ENCODE results near the gene LIN28A.

LIN28A gene

DNA sequence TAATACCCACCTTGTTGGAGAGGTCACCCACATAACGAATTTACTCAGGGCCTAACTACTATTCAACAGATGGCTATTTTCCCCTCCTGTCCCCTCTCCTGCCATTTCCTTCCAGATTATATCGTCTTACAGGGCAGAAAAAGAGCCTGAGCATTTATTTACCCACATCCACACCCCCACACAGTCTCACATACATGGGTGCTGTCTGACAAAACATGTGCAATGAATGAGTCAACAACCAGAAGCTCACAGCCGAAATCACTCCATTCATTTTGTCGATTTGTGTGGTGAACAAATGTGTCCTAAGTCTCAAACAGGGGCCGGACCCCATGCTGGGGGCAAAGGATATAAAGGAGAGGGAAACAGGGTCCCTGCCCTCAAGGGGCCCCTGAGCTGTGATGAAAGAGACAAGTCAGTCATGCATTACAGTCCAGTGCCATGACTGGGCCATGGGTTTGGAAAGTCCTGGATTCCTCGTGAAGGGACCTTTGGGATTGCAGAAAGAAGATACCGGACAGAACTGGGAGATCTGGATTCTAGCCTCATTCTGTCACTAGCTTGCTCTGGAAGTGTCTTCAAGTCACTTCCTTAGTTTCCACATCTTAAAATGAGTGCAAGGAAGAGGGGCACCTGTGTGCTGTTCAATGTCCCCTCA lies 21.7 kb upstream of the LIN28A start:
- DNase-seq: no peak

DNA sequence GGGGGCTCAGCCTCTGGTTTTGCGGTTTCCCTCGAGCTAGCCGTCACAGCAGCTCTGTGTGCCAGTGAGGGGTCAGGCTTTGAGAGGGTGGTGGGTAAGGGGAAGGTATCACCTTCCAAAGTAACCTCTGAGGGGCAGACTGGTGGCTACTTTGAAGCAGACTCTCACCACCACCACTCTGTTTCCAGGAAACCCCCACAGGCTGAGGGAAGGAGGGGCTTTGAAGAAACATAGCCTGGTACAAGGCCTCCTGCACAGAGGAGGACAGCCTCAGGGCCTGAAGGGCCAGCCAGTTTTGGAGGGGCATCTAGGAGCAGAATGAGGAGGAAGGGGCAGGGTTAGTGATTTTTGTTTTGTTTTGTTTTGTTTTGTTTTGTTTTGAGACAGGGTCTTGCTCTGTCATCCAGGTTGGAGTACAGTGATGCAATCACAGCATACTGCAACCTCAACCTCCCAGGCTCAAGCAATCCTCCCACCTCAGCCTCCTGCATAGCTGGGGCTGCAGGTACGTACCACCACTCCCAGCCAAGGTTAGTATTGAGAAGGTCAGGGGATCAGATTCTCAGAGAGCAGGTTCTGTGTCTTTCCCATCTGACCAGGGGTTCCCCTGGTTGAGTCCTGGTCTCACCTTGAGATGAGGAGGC lies 20.9 kb upstream of the LIN28A start:
- DNase-seq: no peak

DNA sequence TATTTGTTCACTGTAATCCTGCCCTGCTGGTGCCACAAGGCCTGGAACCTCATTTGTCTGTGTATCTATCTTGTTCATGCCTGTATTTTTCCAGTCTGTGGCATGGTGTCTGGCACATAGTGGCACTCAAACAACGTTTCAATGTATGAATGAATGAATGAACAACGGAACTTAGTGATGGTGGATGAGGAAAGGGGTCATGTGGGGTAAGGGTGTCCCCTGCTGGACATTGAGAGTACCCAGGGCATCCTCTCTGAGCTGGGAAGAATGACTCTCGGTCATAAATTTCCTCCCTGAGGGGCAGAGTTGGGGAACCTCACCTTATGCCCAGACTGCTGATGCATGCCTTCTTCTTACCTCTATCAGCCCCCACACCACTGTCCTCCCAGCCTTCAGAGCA lies 19.2 kb upstream of the LIN28A start:
- DNase-seq: peak; percentile 23 to 28

DNA sequence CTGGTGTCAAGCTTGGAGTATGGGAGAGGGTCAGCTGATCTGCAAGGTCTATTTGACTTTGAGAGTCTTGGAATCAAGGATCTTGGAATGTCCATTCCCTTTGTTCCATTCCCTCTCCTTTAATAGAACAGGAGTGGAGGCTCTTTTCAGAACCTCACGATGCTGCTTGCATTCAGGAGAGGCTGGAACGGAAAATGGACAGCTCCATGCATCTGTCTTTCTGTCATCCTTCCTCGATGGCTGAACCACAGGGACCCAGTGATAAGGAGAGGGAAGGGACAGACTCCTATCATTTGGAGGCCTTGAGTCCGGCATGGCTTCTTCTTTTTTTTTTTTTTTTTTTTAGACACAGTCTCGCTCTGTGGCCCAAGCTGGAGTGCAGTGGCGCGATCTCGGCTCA lies 14.9 kb upstream of the LIN28A start:
- no peak for DNase-seq

DNA sequence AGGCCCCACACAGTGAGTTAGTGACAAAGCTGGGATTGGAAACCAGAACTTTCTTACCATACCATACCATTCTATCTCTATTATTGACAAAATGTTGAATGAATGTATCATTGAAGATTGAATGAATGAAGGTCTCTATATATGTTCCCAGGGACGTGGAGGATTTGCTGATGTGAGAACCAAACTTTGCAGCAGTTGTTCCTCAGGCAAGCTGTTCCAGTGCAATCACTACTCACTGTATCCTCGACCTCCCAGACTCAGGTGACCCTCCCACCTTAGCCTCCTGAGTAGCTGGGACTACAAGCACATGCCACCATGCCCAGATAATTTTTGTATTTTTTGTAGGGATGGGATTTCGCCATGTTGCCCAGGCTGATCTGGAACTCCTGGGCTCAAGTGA lies 11.6 kb upstream of the LIN28A start:
- DNase-seq: no peak

DNA sequence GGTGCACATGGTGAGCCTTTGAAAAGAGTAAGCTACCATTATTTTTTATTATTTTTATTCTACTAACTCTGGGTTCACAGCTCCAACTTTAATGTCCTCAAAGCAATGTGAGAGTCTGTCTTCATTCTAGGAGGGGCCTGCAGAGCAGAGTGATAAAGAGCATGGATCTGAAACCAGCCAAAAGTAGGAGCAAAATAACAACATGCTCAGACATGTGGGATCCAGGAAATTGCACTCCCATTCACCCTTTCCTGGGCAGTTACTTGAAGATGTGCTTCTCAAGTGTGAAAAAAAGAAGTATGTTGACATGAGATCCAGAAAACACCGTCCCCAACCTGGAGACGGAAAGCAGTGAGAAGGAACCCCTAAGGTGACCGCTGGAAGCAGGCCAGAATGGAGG lies 8.7 kb upstream of the LIN28A start:
- no peak for DNase-seq

DNA sequence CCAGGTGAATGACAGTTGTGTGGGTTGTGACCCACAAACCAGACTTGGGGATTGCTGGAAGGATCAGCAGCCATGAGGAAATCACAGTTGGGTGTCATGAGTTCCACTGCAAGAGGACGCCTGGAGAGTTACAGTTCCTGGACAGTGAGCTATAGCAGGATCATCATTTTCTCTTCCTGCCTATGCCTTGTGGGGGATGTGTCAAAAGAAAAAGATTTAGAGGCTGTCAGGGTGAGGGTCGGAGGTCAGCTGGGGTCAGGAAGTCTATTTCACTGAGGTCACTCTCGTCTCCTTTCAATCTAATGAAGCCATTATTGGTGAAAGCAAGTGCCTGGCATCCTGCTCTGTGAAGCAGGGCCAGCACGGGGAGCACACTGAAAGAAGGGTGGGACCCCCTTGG lies 7.0 kb upstream of the LIN28A start:
- DNase-seq: no peak

DNA sequence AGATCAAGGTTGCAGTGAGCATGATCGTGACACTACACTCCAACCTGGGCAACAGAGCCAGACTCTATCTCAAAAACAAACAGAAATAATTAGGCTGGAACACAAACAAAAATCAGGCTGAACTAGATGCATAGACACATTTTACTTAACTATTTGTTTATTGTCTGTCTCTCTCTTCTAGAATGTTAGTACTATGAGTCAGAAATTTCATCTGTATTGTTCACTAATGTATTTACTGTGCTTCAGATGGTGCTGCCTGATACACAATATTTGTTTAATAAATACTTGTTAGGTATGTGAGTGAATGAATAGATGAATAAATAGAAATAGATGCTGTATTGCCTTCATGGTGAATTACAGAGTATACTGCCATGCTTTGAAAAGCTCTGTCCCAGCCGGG lies 6.0 kb upstream of the LIN28A start:
- no peak for DNase-seq

DNA sequence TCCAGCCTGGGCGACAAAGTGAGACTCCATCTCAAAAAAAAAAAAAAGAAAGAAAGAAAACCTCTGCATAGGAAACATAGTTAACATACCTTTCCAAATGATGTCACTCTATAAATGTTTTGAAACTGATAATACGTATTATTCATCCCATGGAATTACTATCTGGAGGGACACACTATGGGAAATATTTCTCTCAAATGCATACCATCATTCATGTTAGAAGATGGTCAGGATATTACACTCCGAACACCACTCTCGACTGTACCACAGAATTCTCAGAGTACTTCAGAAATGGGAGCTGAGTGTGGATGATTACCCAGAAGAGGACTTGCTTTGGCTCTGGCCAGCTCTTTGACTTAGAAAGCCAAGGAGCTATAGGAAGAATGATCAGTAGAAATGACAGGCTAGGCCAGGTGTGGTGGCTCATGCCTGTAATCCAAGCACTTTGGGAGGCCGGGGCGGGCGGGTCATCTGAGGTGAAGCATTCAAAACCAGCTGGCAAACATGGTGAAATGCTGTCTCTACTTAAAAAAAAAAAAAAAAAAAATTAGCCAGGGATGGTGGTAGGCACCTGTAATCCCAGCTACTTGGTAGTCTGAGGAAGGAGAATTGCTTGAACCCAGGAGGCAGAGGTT lies 5.2 kb upstream of the LIN28A start:
- DNase-seq: no peak

DNA sequence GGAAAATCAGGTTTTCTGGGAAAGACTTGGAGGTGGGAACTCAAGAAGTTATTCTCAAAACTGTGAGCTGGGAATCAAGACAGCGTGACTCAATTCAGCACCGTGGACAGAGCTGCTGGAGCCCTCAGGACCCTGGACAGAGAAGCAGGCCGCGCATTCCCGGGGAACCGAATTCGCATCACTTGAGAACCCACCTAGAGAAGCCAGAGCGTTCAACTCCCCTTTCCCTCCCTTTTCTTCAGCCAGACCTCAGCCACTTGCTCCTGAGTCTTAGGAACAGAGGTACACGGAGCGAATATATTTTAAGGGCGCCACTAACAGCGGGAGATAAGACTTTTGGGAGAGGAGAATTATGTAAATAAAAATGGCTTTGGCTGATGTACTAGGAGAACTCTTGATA lies 2.0 kb upstream of the LIN28A start:
- peak; percentile 65 to 77 for DNase-seq

DNA sequence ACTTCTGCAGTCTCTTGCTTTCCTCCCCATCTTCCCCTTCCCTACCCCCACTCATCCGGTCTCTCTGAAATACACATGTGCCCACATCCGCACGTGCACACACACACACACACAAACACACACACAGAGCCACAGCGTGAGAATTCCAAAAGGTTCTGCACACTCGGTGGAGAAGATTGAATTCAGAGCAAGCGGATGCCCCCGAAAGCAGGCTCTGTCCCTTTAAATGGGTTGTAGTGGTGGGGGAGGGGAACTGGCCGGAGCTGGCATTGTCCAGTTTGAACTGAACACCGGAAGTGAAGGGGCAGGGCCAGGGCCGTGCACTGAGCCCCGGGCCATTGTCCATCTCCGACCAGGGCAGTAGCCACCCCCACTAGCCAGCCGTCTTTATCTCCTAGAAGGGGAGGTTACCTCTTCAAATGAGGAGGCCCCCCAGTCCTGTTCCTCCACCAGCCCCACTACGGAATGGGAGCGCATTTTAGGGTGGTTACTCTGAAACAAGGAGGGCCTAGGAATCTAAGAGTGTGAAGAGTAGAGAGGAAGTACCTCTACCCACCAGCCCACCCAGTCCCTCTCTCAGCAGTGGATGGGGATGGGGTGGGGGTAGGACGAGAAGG lies 1.3 kb upstream of the LIN28A start:
- no peak for DNase-seq

DNA sequence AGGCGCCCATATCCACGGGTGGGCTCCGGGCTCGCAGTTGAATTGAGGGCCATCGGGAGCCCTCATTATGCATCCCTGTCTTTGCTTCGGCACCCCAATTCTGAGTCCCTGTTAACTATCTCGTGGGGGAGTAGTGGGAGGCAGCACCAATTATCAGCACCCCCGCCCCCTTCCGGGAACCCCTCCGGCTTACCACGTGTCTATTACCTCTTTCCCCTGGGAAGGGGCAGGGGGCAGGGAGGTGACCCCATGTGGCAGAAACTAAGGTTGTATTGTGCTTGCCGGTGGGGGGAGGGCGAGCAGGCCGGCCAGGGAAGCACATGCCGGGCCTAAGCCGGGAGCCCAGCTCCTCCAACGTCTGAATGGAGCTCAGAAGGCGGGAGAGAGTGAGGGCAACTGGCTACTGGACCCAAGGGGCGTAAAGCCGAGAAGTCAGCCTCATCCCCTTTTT lies 1.0 kb downstream of the LIN28A start:
- DNase-seq: no peak

DNA sequence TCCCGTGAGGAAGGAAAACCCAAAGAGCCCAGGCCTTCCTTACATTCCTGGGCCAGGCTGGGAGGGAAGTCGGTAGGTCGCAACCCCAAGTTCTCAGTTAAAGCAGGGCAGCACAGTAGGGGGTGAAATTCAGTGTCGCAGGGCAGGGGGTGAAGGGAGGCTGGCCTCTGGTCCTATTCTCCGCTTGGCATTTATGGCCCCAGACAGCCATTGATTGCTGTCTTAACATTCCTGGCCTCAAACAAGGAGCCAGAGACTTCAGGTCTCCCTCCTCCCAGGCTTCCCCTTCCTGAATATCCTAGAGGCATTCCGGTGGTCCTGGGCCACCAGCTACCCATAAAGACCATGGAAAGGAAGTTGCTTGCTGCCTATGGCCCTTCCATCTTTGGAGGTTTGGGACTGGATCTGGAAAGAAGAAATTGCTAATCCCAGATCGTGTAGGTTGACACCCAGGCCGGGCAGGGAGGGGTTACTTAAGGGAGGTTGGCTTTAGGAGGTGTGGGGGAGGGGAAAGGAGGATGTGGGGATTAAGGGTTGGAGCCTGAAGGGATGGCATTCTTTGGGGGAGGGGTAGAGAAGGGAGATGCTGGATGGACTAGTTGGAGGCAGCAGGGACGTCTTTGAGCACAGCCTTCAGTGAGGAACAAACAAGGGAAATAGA lies 1.7 kb downstream of the LIN28A start:
- DNase-seq: no peak

DNA sequence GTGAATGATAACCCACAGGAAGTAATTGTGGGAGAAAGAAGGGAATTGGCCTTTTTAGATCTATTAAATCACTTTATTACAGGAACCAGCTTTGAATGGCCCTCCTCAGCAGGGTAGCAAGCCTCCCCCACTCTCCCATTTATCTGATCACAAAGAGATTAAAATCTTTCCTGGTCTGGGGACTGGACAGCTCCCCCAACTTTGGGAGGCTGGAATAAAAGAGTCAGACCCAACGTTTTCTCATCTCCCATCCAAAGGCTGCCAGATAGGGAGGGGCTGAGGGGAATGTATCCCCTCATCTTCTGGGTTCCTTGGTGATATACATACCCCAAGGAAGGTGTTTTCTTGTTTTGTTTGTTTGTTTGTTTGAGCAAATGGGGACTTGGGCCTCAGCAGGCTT lies 2.4 kb downstream of the LIN28A start:
- no peak for DNase-seq

DNA sequence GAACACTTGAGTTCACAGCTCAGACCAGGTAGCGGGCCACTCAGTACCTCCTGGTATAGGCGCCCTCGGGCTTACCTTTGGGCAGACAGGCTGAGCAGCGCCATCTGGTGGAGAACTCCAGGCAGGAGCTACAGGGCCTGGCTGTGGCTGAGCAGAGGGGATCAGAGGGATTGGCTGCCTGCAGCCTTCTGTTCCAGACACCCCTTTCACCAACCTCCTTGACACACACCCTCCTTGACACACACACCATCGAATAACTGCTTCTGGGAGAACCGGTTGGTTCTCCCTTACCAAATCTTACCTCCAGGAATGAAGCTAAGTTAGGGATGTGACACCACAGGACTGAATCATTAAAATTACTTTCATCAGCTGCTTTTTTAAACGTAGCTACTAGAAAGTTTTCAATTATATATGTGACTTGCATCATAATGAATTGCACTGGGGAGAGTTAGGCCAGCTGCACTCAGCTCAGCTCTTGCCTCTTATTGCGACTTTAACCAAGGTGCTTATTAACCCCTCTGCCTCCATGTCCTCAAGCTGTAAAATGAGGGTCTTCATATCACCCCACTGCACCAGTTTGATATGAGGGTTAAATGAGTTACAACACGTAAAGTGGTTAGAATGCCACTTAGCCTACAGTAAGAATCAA lies 6.6 kb downstream of the LIN28A start:
- DNase-seq: peak; percentile 84 to 91

DNA sequence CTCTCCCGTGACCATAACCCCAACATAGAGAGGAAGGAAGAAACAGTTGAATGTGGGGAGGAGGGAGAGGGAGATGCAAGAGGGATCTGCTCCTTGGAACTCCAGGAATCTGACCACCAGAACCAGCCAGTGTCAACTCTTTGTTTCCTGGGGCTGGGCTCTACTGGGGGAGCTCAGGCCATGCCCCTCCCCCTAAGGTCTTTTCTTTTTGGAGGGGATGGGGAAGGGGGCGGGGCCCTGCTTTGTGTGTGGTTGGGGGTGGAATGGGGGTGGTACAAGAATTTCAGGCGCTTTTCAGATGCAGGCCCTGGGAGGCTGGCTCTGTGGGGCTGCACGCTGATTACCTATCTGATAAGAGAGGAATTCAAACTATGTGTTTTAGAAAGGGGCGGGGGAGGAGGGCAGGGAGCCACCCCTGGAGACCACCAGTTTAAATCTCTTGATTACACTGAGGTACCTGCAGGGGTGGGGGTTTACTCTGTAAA lies 8.3 kb downstream of the LIN28A start:
- DNase-seq: no peak

DNA sequence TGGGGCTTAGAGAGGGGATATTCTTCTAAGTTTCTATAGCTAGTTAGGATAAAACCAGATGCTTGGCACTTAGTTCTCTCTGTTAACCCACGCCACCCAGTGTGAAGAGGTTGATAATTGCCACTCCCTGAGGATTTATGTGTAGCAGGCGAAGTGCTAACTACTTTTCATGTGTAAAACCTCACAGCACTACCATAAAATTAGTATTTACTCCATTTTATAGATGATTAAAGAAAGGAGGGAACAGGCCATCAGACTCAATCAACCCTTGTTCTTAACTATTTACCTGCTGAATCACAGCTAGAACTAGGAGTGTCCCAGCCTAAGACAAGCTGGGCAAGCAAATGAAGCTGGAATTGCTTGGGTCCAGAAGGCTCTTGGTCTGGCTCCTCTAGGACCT lies 8.9 kb downstream of the LIN28A start:
- no peak for DNase-seq

DNA sequence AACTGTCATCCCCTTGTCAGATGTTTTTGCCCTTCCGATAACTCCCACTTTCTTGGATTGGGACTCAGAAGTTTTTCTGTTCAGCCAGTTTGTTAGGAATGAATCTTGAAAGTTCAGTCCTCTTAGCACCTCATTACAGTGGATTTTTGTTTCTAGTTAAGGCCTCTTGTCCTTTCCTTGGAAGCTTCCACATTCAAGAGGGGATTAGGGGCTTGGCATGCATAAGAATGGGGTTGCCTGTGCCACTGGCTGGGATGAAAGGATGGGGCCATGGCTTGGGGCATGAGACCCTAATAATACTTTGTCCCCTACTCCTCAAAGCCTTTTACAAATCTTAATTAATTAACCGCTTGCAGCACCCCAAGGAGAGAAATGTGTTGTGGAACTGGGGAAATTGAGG lies 19.1 kb downstream of the LIN28A start:
- no peak for DNase-seq

DNA sequence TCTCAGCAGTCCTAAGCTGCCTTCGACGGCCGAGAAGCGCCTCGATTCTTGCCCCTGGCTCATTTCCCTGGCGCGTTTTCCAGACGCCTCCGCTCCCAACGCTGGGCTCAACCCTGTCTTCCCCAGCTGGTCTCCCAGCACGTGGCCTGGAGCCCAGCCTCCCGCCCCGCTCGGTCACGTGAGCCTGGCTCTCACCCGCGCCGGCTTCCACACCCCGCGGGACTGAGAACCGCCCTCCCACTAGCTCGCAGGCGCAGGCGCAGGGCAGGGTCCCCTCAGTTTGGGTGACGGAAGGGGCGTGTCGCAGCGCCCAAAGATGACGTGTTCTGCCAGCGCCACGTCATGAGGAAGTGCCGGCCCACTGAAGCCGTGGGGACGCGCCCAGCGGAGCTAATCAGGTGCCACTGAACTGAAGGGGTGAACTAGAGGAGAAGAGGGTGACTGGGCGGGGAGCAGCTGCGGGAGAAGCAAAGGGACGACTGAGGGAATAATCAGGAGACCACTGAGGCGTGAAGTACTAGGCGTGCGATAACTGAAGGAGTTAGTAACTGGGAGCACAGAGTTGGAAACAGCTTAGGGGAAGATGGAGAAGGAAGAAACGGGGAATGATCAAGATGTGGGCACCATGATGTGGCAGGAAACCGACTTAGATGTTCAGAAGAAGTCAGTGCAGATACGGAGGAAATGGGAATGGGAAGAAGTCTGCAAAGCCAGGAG lies 21.5 kb downstream of the LIN28A start, which contains the start of gene DHDDS:
TSS of gene DHDDS (plus strand) at position 343 of the 717 bp plus-strand sequence. CDS start 625 bp downstream, outside the sequence.
- DNase-seq: peak; percentile 98

DNA sequence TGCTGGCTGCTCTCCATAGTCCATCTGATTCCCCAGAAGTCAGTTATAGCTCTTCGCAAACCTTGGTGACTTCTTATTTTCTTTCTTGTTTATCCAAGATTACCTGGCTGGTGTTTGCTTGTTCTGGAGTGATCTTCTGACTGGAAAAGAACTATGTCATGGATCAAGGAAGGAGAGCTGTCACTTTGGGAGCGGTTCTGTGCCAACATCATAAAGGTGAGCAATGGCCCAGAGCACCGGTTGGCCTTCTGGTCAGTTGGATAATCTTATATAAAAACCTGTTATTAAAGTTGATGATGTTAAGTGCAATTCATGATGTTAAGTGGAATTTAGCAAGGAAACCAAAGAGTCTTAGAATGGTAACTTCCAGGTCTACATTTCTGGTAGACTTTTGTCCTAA lies 22.2 kb downstream of the LIN28A start:
- no peak for DNase-seq

DNA sequence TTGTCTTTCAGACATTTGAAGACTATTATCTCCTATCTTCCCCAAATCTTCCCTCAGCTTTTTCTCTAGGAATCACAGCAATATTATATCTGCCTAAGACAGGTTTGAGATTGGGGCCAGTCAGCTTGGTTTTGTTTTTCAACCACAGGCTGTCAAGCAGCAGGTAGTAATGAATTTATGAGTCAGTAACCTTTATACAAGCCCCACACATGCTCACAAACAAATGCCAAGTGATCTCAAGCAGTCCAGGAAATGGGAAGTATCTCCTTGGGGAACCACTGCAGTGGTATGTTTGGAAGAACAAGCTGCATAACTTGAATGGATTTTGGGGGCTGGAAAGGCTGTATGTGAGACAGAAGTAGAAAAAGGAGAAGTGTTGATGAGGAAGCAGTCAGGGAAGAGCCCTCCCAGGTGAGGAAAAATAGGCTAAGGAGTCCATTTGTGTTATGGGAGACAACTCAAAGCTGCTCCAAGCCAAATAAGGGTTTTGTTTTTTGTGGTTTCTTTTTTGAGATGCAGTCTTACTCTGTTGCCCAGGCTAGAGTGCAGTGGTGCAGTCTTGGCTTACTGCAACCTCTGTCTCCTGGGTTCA lies 23.6 kb downstream of the LIN28A start:
- no peak for DNase-seq

DNA sequence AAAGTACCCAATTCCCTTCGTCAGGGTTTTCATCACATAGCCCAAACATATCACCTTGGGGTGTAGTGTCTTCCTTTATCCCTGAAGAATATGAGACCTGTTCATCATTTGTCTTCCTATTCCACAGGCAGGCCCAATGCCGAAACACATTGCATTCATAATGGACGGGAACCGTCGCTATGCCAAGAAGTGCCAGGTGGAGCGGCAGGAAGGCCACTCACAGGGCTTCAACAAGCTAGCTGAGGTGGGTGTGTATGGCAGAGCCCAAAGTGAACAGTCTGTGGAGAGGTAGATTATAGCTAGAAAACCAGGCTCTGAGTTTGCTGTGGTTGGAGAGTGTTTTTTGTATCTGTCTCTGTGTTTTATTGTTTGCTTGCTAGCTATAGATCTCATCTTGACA lies 27.4 kb downstream of the LIN28A start:
- DNase-seq: no peak

Measured in activated CD4-positive, alpha-beta T cell treated with anti-CD3 and anti-CD28 coated beads for 4 hours (primary cell).